ENCODE measurements around the gene PPP1R7.

PPP1R7 gene

DNA sequence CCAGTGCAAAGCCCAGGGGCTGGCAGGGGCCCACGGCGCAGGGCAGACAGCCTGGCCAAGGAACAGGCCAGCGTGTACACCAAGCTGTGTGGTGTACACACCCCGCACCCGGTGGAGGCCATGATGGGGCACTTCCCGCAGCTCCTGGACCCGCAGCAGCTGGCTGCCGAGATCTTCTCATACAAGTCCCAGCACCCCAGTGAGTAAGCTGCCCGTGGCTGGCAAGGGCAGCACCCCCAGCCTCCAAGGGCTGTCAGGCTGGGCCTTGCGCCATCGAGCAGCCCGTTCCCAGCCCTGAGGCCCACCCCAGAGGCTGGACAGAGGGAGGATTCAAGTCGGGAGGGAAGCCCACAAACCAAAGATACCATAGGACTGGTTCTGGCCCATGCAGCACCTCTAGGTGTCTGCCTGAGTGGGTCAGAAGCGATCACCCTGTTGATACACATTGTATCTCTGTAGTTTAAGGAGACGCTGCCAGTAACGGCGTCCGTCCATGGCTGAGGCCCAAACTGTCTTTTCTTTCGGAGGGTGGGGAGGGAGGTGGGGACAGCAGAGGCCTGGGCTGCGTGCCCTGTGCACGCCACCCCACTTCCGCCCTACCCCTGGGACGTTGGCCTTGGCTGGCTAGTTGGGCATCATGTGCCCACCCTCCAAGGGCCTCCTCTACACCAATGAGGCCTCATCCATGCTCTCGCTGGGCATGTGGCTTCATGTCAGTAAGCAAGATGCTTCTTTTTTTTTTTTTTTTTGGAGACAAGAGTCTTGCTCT is 31.3 kb upstream of the PPP1R7 start:
- DNase-seq, result no peak
- in situ Hi-C loops (cut with MboI; ENCODE audit: low pct_unique_long_range_greater_than_20kb, low sequenced_read_pairs), result no loop called here

DNA sequence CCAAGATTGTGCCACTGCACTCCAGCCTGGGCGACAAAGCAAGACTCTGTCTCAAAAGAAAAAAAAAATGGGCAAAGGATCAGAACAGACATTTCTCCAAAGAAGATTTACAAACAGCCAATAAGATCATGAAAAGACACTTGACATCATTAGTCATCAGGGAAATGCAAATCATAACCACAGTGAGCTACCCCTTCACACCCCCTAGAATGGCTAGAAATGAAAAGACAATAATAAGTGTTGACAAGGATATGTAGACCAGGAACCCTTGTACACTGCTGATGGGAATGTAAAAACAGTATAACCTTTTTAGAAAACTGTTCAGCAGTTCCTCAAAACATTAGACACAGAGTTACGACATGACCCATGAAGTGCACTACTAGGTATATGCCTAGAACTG is 29.8 kb upstream of the PPP1R7 start:
- DNase-seq, result no peak
- in situ Hi-C loops (cut with MboI; ENCODE audit: low pct_unique_long_range_greater_than_20kb, low sequenced_read_pairs), result no loop called here

DNA sequence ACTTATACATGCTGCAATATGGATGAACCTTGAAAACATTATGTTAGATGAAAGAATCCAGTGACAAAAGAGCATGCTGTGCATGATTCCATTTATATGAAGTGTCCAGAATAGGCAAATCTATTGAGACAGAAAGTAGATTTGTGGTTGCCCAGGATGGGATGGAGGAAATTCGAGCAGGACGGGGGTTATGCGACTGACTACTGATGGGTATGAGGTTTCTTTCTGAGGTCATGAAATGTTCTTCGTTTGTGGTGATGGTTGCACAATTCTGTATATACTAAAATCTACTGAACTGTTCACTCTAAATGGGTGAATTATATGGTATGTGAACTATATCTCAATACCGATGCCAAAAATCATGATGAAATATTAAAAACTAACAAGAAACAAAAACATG is 29.3 kb upstream of the PPP1R7 start:
- no peak for DNase-seq
- in situ Hi-C loops (cut with MboI; ENCODE audit: low pct_unique_long_range_greater_than_20kb, low sequenced_read_pairs), result no loop called here

DNA sequence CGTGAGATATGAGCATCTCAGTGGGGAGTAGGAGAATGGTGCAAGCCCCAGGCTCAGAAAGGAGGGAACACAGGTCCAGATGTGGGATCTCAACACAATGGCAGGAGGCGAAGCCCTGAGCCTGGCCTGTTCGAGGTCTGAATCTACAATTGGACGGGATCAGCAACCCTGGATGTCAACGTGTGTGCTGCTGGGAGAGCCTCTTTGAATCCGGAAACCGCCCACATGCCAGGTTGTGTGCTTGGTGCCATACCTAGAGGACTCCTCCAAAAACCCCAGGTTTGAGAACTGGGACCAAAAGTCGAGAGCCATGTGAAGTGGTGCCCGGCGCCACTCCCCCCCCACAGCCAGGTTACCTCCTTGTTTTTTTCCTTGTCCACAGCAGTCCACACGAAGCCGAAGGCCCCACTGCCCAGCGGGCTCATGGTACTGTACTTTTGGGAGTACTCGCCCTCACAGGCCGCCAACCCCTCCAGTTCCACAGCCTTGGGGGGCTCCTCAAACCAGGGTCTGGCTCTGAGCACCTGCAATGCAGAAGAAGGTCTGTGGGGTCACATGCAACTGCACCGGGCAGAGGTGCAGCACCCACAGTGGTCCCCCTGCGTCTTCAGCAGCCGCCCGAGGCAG is 27.8 kb upstream of the PPP1R7 start:
- in situ Hi-C loops (cut with MboI; ENCODE audit: low pct_unique_long_range_greater_than_20kb, low sequenced_read_pairs), result no loop called here
- DNase-seq, result no peak

DNA sequence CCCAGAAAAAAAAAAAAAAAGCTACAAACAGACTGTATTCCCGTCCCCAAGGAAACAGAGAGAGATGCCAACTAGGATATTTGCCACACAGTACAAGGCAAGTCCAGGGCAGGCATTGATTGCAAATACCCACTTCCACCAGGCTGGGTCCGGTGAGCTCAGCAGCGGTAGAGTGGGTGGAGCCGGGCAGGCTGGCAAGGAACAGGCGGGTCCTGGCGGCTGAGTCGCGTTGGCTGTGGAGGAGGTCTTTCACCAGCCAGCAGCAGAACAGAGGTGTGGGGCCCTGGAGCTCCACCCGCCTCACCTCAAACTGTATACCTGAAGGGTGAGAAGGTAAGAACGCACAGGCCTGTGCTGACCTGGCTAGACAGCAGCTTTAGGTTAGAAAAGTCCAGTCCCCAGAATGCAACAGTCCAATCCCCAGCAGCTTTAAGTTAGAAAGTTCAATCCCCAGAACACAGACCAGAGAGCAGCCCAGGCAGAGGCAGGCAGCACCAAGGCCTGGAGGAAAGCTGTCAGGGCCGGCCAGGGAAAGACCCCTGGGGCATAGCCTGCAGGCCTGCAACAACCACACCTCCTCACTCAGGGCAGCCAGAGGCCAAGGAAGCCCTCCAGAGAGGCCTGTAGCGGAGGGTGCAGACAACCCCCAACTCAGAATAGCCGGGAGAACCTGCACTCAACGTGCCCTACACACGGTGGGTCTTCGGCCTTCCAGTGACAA is 26.3 kb upstream of the PPP1R7 start:
- in situ Hi-C loops (cut with MboI; ENCODE audit: low pct_unique_long_range_greater_than_20kb, low sequenced_read_pairs), result no loop called here
- no peak for DNase-seq

DNA sequence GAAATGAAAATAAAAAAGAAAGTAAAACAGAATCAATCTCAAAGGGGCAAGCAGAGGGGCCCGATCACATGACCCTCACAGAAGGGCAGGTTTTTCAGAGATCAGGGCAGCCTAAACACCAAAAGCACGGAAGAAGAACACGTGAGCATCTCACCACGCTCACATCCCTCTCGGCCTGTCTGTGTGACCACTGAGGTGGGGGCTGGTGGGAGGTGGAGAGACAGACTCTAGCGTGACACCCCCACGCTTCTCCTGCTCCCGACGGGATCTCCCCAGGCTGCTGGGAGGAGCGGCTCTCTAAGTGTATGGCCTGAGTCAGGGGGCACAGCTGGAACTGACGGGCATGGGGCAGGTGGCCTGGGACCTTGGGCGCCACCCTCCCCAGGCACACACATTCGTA is 24.6 kb upstream of the PPP1R7 start:
- no peak for DNase-seq

DNA sequence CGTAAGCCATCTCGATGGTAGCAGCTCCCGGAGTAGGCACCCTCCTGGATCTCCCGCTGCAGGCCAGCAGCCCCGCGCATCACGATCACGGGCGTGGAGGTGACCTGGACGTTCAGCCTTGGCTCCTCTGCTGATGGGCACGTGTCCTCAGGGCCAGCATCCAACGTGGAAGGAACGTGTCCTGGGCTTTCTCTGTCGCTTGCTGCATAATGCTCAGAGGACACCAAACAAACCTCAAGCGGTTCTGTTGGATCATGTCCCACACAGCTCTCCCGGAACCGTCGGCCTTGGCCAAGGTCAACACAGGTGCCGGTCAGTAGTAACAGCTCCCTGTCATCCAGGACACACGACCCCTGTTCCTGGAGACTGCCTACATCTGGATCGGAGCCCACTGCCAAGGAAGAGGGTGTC is 24.1 kb upstream of the PPP1R7 start:
- in situ Hi-C loops (cut with MboI; ENCODE audit: low pct_unique_long_range_greater_than_20kb, low sequenced_read_pairs), result no loop called here
- DNase-seq, result no peak

More for the DNA sequence above, 24.6 kb upstream of the PPP1R7 start:
- in situ Hi-C loops (cut with MboI; ENCODE audit: low pct_unique_long_range_greater_than_20kb, low sequenced_read_pairs), result no loop called here

DNA sequence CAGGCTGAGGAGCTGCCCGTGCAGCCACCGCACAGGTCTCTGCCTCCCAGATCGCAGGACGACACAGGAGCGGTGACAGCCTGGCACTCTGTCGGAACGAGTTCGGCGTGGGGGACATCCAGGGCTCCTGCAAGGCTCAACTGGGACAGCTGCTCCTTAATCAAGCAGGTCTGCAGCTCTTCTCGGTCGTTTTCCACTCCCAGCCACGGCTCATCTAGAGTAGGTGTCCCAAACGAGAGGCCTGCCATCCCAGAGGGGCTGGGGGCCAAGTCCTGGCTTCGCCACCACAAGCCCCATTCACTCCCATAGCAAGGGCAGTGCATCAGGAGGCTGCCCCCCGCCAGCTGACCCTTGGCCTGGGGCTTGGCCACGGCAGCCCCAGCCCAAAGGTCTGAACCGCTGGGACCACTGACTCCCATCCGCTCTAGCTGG is 23.5 kb upstream of the PPP1R7 start:
- no peak for DNase-seq
- in situ Hi-C loops (cut with MboI; ENCODE audit: low pct_unique_long_range_greater_than_20kb, low sequenced_read_pairs), result no loop called here

DNA sequence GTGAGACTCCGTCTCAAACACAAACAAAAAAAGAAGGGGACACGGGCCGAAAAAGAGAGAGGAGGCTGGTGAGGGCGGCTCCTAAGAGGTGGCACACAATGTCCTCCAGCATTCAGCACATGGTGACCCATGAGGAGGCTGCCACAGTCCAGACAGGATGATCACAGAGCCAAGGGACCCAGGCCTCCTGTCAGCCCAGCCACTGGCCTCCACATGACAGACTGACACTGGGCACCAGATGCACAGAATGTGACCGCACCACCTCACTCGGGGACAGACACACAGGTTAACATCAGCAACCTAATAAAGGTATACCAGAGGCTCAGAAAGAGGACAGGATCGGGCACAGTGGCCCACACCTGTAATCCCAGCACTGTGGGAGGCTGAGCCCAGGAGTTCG is 22.0 kb upstream of the PPP1R7 start:
- DNase-seq, result no peak
- in situ Hi-C loops (cut with MboI; ENCODE audit: low pct_unique_long_range_greater_than_20kb, low sequenced_read_pairs), result no loop called here

DNA sequence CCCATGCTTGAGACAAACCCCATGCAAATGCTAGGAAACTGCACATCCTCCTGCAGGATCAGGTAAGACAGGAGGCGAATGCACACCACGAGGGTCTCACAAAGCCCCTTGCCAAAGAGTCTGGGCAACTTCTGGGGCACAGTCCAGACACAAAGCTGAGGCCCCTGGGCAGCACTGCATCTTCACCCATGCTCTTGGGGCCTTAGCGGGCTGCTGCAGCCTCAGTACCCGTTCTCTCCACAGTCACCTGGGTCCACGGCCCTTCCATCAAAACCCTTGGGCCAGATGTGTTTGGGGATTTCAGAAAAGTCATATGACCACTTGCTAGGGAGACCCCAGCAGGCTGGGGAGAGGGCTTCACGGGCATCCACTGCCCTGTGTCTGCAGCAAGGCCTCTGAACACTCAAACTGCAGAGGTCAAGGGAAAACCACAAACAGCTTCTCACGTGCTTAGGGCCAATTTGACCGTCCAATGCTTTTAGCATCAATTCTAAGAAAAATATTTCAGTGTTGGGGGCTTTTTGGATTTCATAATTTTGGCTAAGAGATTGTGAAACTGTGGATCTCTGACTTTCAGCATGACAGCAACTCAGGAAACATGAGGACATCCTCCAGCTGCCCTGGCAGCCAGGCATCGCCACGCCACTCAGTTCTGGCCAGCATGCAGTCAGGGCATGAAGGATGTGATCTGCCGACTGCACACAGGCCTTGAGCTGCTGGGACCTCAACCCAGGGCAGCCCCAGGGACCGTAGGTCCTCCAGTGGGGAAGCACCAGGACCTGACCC is 21.0 kb upstream of the PPP1R7 start:
- in situ Hi-C loops (cut with MboI; ENCODE audit: low pct_unique_long_range_greater_than_20kb, low sequenced_read_pairs), result no loop called here
- DNase-seq, result no peak

DNA sequence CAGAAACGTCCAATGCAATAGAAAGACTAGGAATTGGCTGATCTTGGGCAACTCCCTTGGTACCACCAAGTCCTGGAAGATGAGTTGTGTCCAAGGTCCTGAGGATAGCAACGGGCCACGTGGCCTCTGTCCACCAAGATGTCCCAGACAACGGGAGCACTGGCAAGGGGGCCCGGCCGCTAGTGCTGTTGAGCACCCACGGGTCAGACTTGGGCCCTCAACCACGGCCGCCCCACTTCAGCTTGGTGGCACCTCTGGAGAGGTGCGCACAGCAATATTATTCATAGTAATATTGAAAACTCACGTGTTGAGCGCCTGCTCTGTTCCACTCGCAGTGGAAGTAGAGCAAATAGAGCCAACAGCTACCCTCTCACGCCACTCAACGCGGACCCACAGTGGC is 20.0 kb upstream of the PPP1R7 start:
- in situ Hi-C loops (cut with MboI; ENCODE audit: low pct_unique_long_range_greater_than_20kb, low sequenced_read_pairs), result no loop called here
- DNase-seq, result no peak

DNA sequence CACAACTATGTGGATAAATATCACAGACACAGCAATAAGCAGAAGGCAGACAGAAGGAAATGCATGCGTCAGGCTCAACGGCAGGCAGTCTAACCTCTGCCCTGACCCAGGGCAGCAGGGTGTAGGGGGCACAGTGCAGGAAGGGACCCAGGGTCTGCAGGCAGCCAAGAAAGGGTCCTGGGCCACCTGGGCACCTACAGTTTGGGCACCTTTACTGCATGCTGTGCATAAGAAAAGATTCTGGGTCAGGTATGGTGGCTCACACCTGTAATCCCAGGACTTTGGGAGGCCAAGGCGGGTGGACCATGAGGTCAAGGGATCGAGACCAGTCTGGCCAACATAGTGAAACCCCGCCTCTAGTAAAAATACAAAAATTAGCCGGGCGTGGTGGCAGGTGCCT is 18.7 kb upstream of the PPP1R7 start:
- DNase-seq, result no peak
- in situ Hi-C loops (cut with MboI; ENCODE audit: low pct_unique_long_range_greater_than_20kb, low sequenced_read_pairs), result no loop called here

DNA sequence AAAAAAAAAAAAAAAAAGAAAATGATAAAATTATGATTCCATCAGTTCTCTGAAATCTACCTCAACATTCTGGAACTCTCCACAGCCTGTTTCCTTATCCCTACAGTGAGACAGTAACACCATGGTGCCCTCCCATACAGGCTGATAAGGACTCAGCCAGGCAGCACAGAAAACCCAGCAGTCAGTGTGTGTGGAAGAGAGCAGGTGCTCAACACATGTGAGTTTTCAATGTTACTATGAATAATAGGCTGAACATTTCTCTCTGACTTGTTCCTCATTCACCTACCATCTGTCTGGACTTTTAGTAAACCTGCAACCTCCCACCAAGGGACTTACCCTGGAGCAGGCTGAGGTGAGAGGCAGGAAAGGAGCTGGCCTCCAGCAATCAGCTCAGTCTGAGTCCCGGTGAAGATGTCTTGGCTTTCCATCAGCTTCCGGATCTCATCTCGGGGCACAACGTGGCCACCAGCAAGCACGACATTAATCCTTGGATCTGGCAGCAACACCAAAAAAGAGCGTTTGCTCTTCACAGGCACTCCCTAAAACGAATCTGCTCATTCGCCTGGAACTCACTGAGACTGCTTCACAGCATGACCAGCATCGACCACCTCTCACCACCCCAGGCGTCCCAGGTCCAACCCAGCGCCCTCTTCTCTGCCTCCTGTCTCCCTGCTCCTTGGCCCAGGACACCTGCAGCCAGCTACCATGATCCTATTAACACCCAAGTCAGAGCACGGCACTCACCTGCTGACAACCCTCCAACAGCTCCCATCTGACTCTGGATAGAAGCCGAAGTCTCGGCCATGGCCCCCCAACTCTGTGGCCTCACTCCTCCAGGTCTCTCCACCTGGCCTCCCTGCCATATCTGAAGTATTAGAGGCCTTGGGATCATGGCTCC is 17.5 kb upstream of the PPP1R7 start:
- no peak for DNase-seq
- in situ Hi-C loops (cut with MboI; ENCODE audit: low pct_unique_long_range_greater_than_20kb, low sequenced_read_pairs), result no loop called here

DNA sequence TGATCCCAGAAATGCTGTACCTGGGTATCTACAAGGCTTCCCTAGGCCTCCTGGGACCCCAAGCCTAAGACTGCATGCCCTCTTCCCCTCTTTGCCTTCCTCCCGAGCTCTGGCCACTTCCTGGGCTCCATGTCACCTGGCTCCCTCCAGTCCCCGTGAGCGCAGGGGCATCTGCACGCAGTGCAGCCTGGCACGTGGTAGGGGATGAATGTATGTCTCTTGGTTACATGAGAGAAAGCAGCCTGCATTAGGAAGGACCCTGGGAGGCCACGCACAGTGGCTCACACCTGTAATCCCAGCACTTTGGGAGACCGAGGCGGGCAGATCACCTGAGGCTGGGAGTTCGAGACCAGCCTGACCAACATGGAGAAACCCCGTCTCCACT is 16.8 kb upstream of the PPP1R7 start:
- no peak for DNase-seq

DNA sequence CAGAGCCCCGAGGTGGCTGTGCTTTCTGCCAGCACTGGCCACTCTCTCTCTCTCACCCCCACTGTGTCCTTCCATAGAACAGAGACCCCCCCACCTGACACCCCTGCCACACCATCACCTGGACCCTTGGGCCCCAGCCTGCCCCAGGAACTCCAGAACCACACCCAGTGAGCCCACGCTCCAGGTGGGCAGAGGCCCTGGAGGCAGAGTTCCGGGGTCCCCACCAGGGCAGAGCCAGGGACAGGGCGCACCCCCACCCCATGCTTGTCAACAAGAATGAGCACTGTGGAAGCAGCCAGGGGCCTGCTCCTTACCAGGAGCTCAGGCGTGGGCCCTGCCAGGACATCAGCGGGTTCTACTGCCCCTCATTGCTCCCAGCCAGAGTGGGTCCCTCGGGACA is 15.6 kb upstream of the PPP1R7 start:
- DNase-seq, result no peak
- in situ Hi-C loops (cut with MboI; ENCODE audit: low pct_unique_long_range_greater_than_20kb, low sequenced_read_pairs), result no loop called here

More for the DNA sequence above, 16.8 kb upstream of the PPP1R7 start:
- in situ Hi-C loops (cut with MboI; ENCODE audit: low pct_unique_long_range_greater_than_20kb, low sequenced_read_pairs), result no loop called here

DNA sequence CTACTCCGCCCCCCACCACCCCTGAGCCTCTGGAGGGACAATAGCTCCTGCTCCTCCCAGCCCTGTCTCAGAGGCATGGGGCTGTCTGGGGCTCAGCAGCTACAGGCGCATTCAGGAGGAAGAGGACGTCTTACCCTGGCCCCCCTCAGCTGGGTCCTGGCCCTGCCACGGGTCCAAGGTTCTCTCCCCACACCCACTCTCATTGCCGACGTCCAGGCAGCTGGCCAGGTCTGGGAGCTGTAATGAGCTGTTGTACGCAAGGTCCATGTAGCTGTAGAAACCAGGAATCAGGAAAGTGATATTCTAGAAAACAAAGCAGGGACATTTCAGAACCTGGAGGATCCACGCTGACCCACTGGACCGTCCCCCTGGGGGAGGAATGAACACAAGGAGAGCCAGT is 14.5 kb upstream of the PPP1R7 start:
- in situ Hi-C loops (cut with MboI; ENCODE audit: low pct_unique_long_range_greater_than_20kb, low sequenced_read_pairs), result no loop called here
- DNase-seq, result no peak

DNA sequence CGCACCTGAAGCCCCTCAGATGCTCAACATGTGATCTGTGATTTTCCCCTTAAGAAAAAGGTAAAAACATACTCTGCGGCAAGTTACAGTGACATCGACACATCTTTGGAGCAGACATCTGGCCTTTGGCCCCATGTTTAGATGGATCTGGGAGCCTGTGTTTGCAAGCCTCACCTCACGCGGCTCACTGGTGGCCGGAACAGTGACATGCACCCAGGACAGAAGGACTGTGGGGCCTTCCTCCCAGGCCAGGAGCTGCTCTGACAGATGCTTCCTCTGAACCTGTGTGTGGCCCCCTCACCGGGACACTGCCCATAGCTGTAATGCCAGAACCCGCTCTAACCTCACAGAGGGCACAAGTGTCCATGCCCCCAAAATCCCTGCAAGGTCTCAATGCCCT is 14.1 kb upstream of the PPP1R7 start:
- in situ Hi-C loops (cut with MboI; ENCODE audit: low pct_unique_long_range_greater_than_20kb, low sequenced_read_pairs), result no loop called here
- no peak for DNase-seq

DNA sequence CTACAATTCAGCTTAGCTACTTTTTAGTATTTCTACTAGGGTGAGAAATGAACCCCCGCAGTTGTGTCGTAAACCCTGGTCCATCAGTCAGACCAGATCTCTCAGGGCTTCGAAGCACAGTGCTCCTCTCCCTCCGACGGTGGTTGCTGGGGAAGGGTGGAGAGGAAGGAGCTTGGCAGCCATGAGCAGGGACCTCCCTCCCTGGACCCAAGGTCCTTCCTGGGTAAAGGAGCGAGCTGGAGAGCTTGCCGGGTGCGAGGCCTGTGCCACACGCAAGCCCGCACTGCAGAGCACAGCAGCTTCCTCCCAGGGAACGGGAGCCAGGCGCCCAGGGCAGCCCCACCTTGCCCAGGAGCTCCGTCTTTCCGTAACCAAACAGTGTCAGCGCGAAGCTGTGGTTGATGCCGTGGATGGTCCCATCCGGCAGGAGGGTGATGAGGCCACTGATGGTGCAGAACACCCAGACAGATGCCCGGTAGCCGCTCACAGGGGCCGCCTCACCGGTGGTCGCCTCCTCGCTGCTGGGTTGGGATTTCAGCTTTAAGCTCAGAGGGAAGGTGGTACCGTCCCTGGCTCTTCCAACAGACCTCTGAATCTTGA is 13.5 kb upstream of the PPP1R7 start:
- in situ Hi-C loops (cut with MboI; ENCODE audit: low pct_unique_long_range_greater_than_20kb, low sequenced_read_pairs), result no loop called here
- no peak for DNase-seq

Data from KBM-7 (cell line).